ENCODE results near the gene ERG. TPM values are rescaled to one million over a fixed set of nuclear protein-coding genes. Genes with fewer than 3 reads are reported as not detected.

ERG gene
- total RNA-seq, 1 donor from 2014 or later: not detected

GRCh38 chr21:38447611-38448010, 50.7 kb downstream of the ERG start:
- Histone ChIP-seq H3F3A (ENCODE audit: low read depth) (peaks cover 7% of the 10 kb centered on the region), H3K36me3 (no peaks in the 10 kb centered on the region), H3K4me1 (peaks cover 5% of the 10 kb centered on the region), H4K20me1 (ENCODE audit: low read depth) (peaks cover 8% of the 10 kb centered on the region), H3K9ac (no peak overlapping the region), H3K27me3 (peaks cover 93% of the 10 kb centered on the region), H3K9me3 (ENCODE audit: low read depth) (no peaks in the 10 kb centered on the region), H3K79me2 (ENCODE audit: low read depth) (no peaks in the 10 kb centered on the region), H3K4me3 (no peak overlapping the region), H3K27ac (no peak overlapping the region), H3K4me2 (no peak overlapping the region), H2AFZ (replicated peaks) (no peak overlapping the region)
- H3K27me3 Mint-ChIP-seq (ENCODE audit: insufficient read depth, low read depth): peaks cover 3% of the 10 kb centered on the region
- H3K36me3 Mint-ChIP-seq: no peaks in the 10 kb centered on the region
- H3K4me1 Mint-ChIP-seq: peaks cover 40% of the 10 kb centered on the region
- H3K27ac Mint-ChIP-seq: peak overlapping the region; percentile 70
- no peaks in the 10 kb centered on the region for H3K9me3 Mint-ChIP-seq
- TF ChIP-seq CTCF (IDR thresholded peaks at IDR 0.05) (no peak), EZH2 (IDR thresholded peaks at IDR 0.05) (no peak)
- DNase-seq (ENCODE audit: low spot score): no peak
- no peak overlapping the region for H3K4me3 Mint-ChIP-seq

GRCh38 chr21:38444691-38445090, 53.6 kb downstream of the ERG start:
- no peaks in the 10 kb centered on the region for H3K79me2 ChIP-seq (ENCODE audit: low read depth)
- no peak overlapping the region for H3K4me3 Mint-ChIP-seq
- no peak overlapping the region for H3K4me3 ChIP-seq

GRCh38 chr21:38443110-38443509, 55.2 kb downstream of the ERG start:
- Mint-ChIP-seq H3K9me3 (no peaks in the 10 kb centered on the region), H3K27ac (no peak overlapping the region), H3K4me1 (peaks cover 52% of the 10 kb centered on the region), H3K27me3 (ENCODE audit: insufficient read depth, low read depth) (peaks cover 10% of the 10 kb centered on the region), H3K4me3 (no peak overlapping the region), H3K36me3 (no peaks in the 10 kb centered on the region)
- no peak for DNase-seq (ENCODE audit: low spot score)
- no peaks in the 10 kb centered on the region for H3K79me2 ChIP-seq (ENCODE audit: low read depth)
- peaks cover 3% of the 10 kb centered on the region for H3F3A ChIP-seq (ENCODE audit: low read depth)
- no peaks in the 10 kb centered on the region for H3K4me1 ChIP-seq
- no peak overlapping the region for H3K27ac ChIP-seq
- H3K36me3 ChIP-seq: no peaks in the 10 kb centered on the region
- no peak overlapping the region for H3K9ac ChIP-seq
- H3K4me3 ChIP-seq: no peak overlapping the region
- H3K4me2 ChIP-seq: no peak overlapping the region
- no peaks in the 10 kb centered on the region for H3K9me3 ChIP-seq (ENCODE audit: low read depth)
- H4K20me1 ChIP-seq (ENCODE audit: low read depth): no peaks in the 10 kb centered on the region
- H2AFZ ChIP-seq (replicated peaks): no peak overlapping the region
- no peak for TF ChIP-seq CTCF (IDR thresholded peaks at IDR 0.05)
- H3K27me3 ChIP-seq: peaks cover 50% of the 10 kb centered on the region

More at GRCh38 chr21:38444691-38445090, 53.6 kb downstream of the ERG start:
- H3K27me3 Mint-ChIP-seq (ENCODE audit: insufficient read depth, low read depth): peaks cover 9% of the 10 kb centered on the region
- H3K9me3 Mint-ChIP-seq: no peaks in the 10 kb centered on the region
- H3K4me1 Mint-ChIP-seq: peaks cover 51% of the 10 kb centered on the region
- H2AFZ ChIP-seq (replicated peaks): no peak overlapping the region
- no peak overlapping the region for H3K9ac ChIP-seq
- H3K4me1 ChIP-seq: peaks cover 5% of the 10 kb centered on the region
- no peak overlapping the region for H3K27ac ChIP-seq
- peaks cover 64% of the 10 kb centered on the region for H3K27me3 ChIP-seq
- DNase-seq (ENCODE audit: low spot score): no peak
- H3K27ac Mint-ChIP-seq: no peak overlapping the region
- H3K4me2 ChIP-seq: no peak overlapping the region
- no peaks in the 10 kb centered on the region for H3K36me3 ChIP-seq
- peaks cover 7% of the 10 kb centered on the region for H3F3A ChIP-seq (ENCODE audit: low read depth)
- no peaks in the 10 kb centered on the region for H3K36me3 Mint-ChIP-seq
- peaks cover 8% of the 10 kb centered on the region for H4K20me1 ChIP-seq (ENCODE audit: low read depth)
- no peak for TF ChIP-seq EZH2phosphoT487 (IDR thresholded peaks at IDR 0.05)
- no peak for TF ChIP-seq CTCF (IDR thresholded peaks at IDR 0.05)
- H3K9me3 ChIP-seq (ENCODE audit: low read depth): no peaks in the 10 kb centered on the region

GRCh38 chr21:38441153-38441552, 57.1 kb downstream of the ERG start:
- H3K36me3 Mint-ChIP-seq: peaks cover 2% of the 10 kb centered on the region
- DNase-seq (ENCODE audit: low spot score): no peak
- Histone ChIP-seq H3F3A (ENCODE audit: low read depth) (no peaks in the 10 kb centered on the region), H3K4me1 (no peaks in the 10 kb centered on the region), H3K9me3 (ENCODE audit: low read depth) (no peaks in the 10 kb centered on the region), H3K9ac (no peak overlapping the region), H3K4me3 (no peak overlapping the region), H3K27me3 (peaks cover 30% of the 10 kb centered on the region), H3K79me2 (ENCODE audit: low read depth) (no peaks in the 10 kb centered on the region), H4K20me1 (ENCODE audit: low read depth) (no peaks in the 10 kb centered on the region), H3K27ac (no peak overlapping the region), H3K4me2 (no peak overlapping the region), H3K36me3 (no peaks in the 10 kb centered on the region), H2AFZ (replicated peaks) (no peak overlapping the region)
- peaks cover 2% of the 10 kb centered on the region for H3K9me3 Mint-ChIP-seq
- peaks cover 37% of the 10 kb centered on the region for H3K4me1 Mint-ChIP-seq
- H3K27me3 Mint-ChIP-seq (ENCODE audit: insufficient read depth, low read depth): peaks cover 12% of the 10 kb centered on the region
- TF ChIP-seq EZH2phosphoT487 (IDR thresholded peaks at IDR 0.05): no peak
- no peak for TF ChIP-seq EZH2 (IDR thresholded peaks at IDR 0.05)
- no peak for TF ChIP-seq CTCF (IDR thresholded peaks at IDR 0.05)
- no peak overlapping the region for H3K4me3 Mint-ChIP-seq
- peak overlapping the region; percentile 93 for H3K27ac Mint-ChIP-seq

Data from neural progenitor cell (in vitro differentiated cells).